Peyer's patch (tissue), 4 donors: ENCODE results near the gene PLPP7.

Experiments used
- POLR2A ChIP-seq, 2 donors: fragments of 450-650 bp; IDR thresholded peaks; one replicate each; pipeline ENCODE4 v1.5.1; 2017; ENCODE audit warnings: antibody characterized with exemption in 2 of 2, mild to moderate bottlenecking in 2 of 2, moderate library complexity in 2 of 2
- TF ChIP-seq, protein P1 (sequence below), 6 experiments: fragments of 450-650 bp in 4 of 6; fragments of 200-600 bp in 2 of 6; sonication (generic) in 1 of 6; IDR thresholded peaks; one replicate each; pipeline ENCODE4 v1.5.1; 2017 to 2019; ENCODE audit warnings: antibody characterized with exemption in 6 of 6, mild to moderate bottlenecking in 3 of 6, moderate library complexity in 1 of 6

DNA sequence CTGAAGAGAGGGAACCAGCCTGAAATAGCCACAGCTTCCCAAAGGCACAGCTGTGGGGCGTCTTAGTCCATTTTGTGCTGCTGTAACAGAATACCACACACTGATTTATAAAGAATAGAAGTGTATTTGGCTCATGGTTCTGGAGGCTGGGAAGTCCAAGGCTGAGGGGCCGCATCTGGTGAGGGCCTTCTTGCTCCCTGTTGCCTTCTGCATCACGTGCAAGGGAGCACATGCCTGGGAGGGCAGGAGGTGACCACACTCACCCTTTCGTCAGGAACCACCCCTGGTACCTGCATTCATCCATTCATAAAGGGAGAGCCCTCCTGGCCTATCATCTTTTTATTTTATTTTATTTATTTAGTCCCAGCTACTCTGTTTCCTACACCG is 10.4 kb downstream of the PLPP7 start:
- TF ChIP-seq, protein P1, sequence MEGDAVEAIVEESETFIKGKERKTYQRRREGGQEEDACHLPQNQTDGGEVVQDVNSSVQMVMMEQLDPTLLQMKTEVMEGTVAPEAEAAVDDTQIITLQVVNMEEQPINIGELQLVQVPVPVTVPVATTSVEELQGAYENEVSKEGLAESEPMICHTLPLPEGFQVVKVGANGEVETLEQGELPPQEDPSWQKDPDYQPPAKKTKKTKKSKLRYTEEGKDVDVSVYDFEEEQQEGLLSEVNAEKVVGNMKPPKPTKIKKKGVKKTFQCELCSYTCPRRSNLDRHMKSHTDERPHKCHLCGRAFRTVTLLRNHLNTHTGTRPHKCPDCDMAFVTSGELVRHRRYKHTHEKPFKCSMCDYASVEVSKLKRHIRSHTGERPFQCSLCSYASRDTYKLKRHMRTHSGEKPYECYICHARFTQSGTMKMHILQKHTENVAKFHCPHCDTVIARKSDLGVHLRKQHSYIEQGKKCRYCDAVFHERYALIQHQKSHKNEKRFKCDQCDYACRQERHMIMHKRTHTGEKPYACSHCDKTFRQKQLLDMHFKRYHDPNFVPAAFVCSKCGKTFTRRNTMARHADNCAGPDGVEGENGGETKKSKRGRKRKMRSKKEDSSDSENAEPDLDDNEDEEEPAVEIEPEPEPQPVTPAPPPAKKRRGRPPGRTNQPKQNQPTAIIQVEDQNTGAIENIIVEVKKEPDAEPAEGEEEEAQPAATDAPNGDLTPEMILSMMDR (IDR thresholded peaks at IDR 0.05) = no peak
- no peak for TF ChIP-seq POLR2A (IDR thresholded peaks at IDR 0.05)
